Mesendoderm (in vitro differentiated cells): ENCODE data around the gene LY9.
"Not testable (repeated sequence)": the region's sequence is repeated elsewhere in the genome, so short reads cannot be mapped to it uniquely, and the experiment has no call there.

Experiments
- DNase-seq: peaks from one replicate; pipeline ENCODE4 v3.0.0; 2013
- H2AK5ac ChIP-seq: 2 replicates; pipeline ENCODE4 v1.6.1; 2013; ENCODE audit warnings: low read length, inconsistent platforms
- H2BK120ac ChIP-seq: 2 replicates; pipeline ENCODE4 v1.6.1; 2013; ENCODE audit warnings: low read depth, mild to moderate bottlenecking, low read length, moderate library complexity, mixed read lengths
- H2BK15ac ChIP-seq: replicated peaks from 2 replicates; pipeline ENCODE4 v1.6.1; 2013; ENCODE audit warnings: low read depth, mild to moderate bottlenecking, moderate library complexity
- H2BK5ac ChIP-seq: 2 replicates; pipeline ENCODE4 v1.6.1; 2013; ENCODE audit warnings: low read length, inconsistent platforms
- H3K18ac ChIP-seq: 2 replicates; pipeline ENCODE4 v1.6.1; 2013; ENCODE audit warnings: mild to moderate bottlenecking, low read length, mixed read lengths
- H3K23ac ChIP-seq: one replicate; pipeline ENCODE4 v1.6.1; 2013; ENCODE audit warnings: low read length
- H3K27ac ChIP-seq: 2 replicates; pipeline ENCODE4 v1.5.1; 2013; ENCODE audit warnings: low read depth, mild to moderate bottlenecking, inconsistent platforms, low read length, moderate library complexity
- H3K27me3 ChIP-seq: 2 replicates; pipeline ENCODE4 v1.6.1; 2013; ENCODE audit warnings: low read length, control low read depth, mild to moderate bottlenecking, inconsistent platforms; ENCODE audit not compliant: insufficient read depth, poor library complexity
- H3K36me3 ChIP-seq: 2 replicates; pipeline ENCODE4 v1.6.1; 2013; ENCODE audit warnings: low read length, inconsistent platforms; ENCODE audit not compliant: control insufficient read depth, insufficient read depth
- H3K4ac ChIP-seq: one replicate; pipeline ENCODE4 v1.6.1; 2013; ENCODE audit warnings: low read depth, mild to moderate bottlenecking, low read length, moderate library complexity
- H3K4me1 ChIP-seq: 2 replicates; pipeline ENCODE4 v1.6.1; 2013; ENCODE audit warnings: low read depth, low read length, inconsistent platforms; ENCODE audit not compliant: control insufficient read depth
- H3K4me2 ChIP-seq: 2 replicates; pipeline ENCODE4 v1.6.1; 2013; ENCODE audit warnings: low read length
- H3K4me3 ChIP-seq: 2 replicates; pipeline ENCODE4 v1.5.1; 2013; ENCODE audit warnings: mild to moderate bottlenecking, low read length
- H3K56ac ChIP-seq: one replicate; pipeline ENCODE4 v1.6.1; 2013; ENCODE audit warnings: low read length
- H3K79me1 ChIP-seq: 2 replicates; pipeline ENCODE4 v1.6.1; 2013; ENCODE audit warnings: low read length, inconsistent platforms
- H3K79me2 ChIP-seq: 2 replicates; pipeline ENCODE4 v1.6.1; 2013; ENCODE audit warnings: mild to moderate bottlenecking, low read length; ENCODE audit not compliant: control insufficient read depth, insufficient read depth
- H3K9ac ChIP-seq: 2 replicates; pipeline ENCODE4 v1.6.1; 2013; ENCODE audit warnings: low read length, inconsistent platforms
- H4K5ac ChIP-seq: one replicate; pipeline ENCODE4 v1.6.1; 2013; ENCODE audit warnings: low read length
- H4K8ac ChIP-seq: one replicate; pipeline ENCODE4 v1.6.1; 2013; ENCODE audit warnings: low read depth, mild to moderate bottlenecking, control low read depth, low read length, moderate library complexity
- WGBS: extraction: QIAGEN DNeasy Blood & Tissue Kit; methylation state at CpG from one replicate; pipeline ENCODE4 v1.1.7; 2013; ENCODE audit warnings: low lambda C conversion rate, missing lambda C conversion rate; ENCODE audit not compliant: insufficient coverage; ENCODE audit errors: extremely low coverage; 5-methylcytosine and 5-hydroxymethylcytosine counted together

The LY9 gene

DNA sequence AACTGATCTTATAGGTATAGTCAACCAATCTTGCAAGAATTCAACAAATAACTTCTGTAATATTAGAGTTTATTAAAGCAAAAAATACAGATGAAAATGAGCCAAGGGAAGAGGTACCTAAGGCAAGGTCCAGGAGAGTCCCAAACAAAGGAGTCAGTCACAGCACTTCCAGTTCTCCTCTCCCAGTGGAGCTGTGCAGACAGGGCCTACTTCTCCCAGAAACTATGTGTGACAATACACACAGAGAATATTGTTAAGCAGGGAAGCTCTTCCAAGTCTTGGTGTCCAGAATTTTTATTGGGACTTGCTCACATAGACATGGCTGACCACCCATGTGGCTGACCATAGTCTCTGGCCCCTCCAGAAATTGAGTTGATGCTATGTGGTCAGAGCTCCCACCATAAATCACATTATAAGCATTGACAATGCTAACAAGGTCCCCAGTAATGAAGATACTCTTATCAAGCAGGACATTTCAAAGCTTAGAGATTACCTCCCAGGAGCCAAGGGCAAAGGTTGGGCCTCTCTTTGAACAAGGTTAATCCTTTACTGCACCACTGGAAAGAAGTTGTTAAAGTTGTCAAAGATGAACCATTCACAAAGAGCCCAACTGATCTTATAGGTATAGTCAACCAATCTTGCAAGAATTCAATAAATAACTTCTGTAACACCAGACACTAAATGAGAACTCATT lies 70.2 kb downstream of the LY9 start:
- no peak overlapping the region for H3K9ac ChIP-seq

DNA sequence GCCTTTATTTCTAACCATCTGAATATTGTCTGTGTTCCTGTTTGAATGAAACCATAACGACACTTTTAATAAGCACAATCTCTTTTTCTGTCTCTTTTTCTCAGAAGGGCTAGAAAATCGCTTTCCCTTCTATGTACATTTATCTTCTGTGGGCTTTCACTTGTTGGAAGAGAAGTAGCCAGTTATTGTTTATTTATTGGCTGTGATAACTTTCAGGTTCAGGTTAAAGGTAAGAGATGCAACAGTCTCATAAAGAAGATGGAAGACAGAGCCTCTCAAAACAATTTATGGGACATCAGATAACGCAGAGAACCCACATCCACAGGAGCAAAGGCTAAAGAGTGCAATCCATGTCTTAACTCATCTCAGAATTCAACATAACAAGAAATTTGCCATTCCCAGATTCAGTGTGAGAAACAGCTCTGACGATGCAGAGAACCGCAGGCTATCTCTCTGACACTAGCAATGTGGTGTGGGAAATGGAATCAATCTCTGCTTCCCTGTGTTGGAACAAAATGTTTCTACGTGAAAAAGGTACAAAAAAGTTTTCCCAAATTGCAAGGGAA lies 70.8 kb downstream of the LY9 start:
- Histone ChIP-seq H3K4me2 (no peak overlapping the region), H3K56ac (no peak overlapping the region), H2BK120ac (no peak overlapping the region), H3K4ac (no peak overlapping the region), H3K18ac (no peak overlapping the region), H3K4me1 (no peaks in the 10 kb centered on the region), H3K4me3 (no peak overlapping the region), H4K8ac (no peak overlapping the region), H3K23ac (no peak overlapping the region), H4K5ac (no peak overlapping the region), H3K79me2 (no peaks in the 10 kb centered on the region), H3K36me3 (no peaks in the 10 kb centered on the region), H3K9ac (no peak overlapping the region), H3K27ac (no peak overlapping the region), H3K79me1 (no peaks in the 10 kb centered on the region), H2AK5ac (no peak overlapping the region), H2BK15ac (no peak overlapping the region), H3K27me3 (no peaks in the 10 kb centered on the region), H2BK5ac (no peak overlapping the region)
- no peak for DNase-seq
- WGBS, result no CpG with 5 or more reads among the region's 6 CpGs

More for the DNA sequence above, 70.2 kb downstream of the LY9 start:
- Histone ChIP-seq H3K4me1 (no peaks in the 10 kb centered on the region), H3K23ac (no peak overlapping the region), H4K8ac (no peak overlapping the region), H3K56ac (no peak overlapping the region), H4K5ac (no peak overlapping the region), H2BK5ac (no peak overlapping the region), H3K18ac (no peak overlapping the region), H3K79me1 (no peaks in the 10 kb centered on the region), H2AK5ac (no peak overlapping the region), H3K79me2 (no peaks in the 10 kb centered on the region), H3K36me3 (no peaks in the 10 kb centered on the region), H2BK15ac (no peak overlapping the region), H3K27ac (no peak overlapping the region), H3K4ac (no peak overlapping the region), H3K4me3 (no peak overlapping the region), H2BK120ac (no peak overlapping the region), H3K4me2 (no peak overlapping the region), H3K27me3 (no peaks in the 10 kb centered on the region)
- peak; percentile 17 for DNase-seq

- not testable (repeated sequence) for H2BK5ac ChIP-seq, H3K79me2 ChIP-seq, H3K4me1 ChIP-seq, H2BK120ac ChIP-seq, H3K27ac ChIP-seq, H2AK5ac ChIP-seq, DNase-seq, H3K79me1 ChIP-seq, H3K9ac ChIP-seq, H4K8ac ChIP-seq, H3K27me3 ChIP-seq, H3K4me3 ChIP-seq, H3K4me2 ChIP-seq, H2BK15ac ChIP-seq, H3K56ac ChIP-seq, H4K5ac ChIP-seq, H3K4ac ChIP-seq, H3K36me3 ChIP-seq, H3K18ac ChIP-seq, H3K23ac ChIP-seq
- whole genome bisulfite sequencing, result no CpG with 5 or more reads among the region's 4 CpGs
Observed at GRCh38 chr1:160867651-160868050, 71.7 kb downstream of the LY9 start.

- H2BK120ac ChIP-seq, result no peak overlapping the region
- H4K8ac ChIP-seq, result no peak overlapping the region
- WGBS, result no CpG with 5 or more reads among the region's 3 CpGs
- H3K4ac ChIP-seq, result no peak overlapping the region
- H3K56ac ChIP-seq, result no peak overlapping the region
- no peaks in the 10 kb centered on the region for H3K27me3 ChIP-seq
- no peaks in the 10 kb centered on the region for H3K79me2 ChIP-seq
- H4K5ac ChIP-seq, result no peak overlapping the region
- H3K9ac ChIP-seq, result no peak overlapping the region
- no peak overlapping the region for H2BK5ac ChIP-seq
- no peak overlapping the region for H3K4me2 ChIP-seq
- H2BK15ac ChIP-seq, result no peak overlapping the region
- no peak overlapping the region for H3K27ac ChIP-seq
- no peak overlapping the region for H2AK5ac ChIP-seq
- H3K18ac ChIP-seq, result no peak overlapping the region
- H3K4me1 ChIP-seq, result no peaks in the 10 kb centered on the region
- no peaks in the 10 kb centered on the region for H3K79me1 ChIP-seq
- no peaks in the 10 kb centered on the region for H3K36me3 ChIP-seq
- no peak overlapping the region for H3K23ac ChIP-seq
- DNase-seq, result no peak
- no peak overlapping the region for H3K4me3 ChIP-seq
Observed at GRCh38 chr1:160868141-160868540, 72.2 kb downstream of the LY9 start.

- no peak overlapping the region for H3K4me2 ChIP-seq
- no peak overlapping the region for H2BK5ac ChIP-seq
- no peak overlapping the region for H3K4me3 ChIP-seq
- no peak overlapping the region for H3K27ac ChIP-seq
- H2AK5ac ChIP-seq, result no peak overlapping the region
- H3K4me1 ChIP-seq, result no peaks in the 10 kb centered on the region
- H3K36me3 ChIP-seq, result no peaks in the 10 kb centered on the region
- H3K79me2 ChIP-seq, result no peaks in the 10 kb centered on the region
- no peak overlapping the region for H3K23ac ChIP-seq
- H3K4ac ChIP-seq, result no peak overlapping the region
- no peaks in the 10 kb centered on the region for H3K79me1 ChIP-seq
- no peak overlapping the region for H2BK120ac ChIP-seq
- H3K9ac ChIP-seq, result no peak overlapping the region
- H3K27me3 ChIP-seq, result no peaks in the 10 kb centered on the region
- no peak overlapping the region for H3K18ac ChIP-seq
- DNase-seq, result no peak
- H4K8ac ChIP-seq, result no peak overlapping the region
- H4K5ac ChIP-seq, result no peak overlapping the region
- H2BK15ac ChIP-seq, result no peak overlapping the region
- H3K56ac ChIP-seq, result no peak overlapping the region
- no CpG with 5 or more reads among the region's 3 CpGs for WGBS
Observed at GRCh38 chr1:160874935-160875334, 79.0 kb downstream of the LY9 start.

DNA sequence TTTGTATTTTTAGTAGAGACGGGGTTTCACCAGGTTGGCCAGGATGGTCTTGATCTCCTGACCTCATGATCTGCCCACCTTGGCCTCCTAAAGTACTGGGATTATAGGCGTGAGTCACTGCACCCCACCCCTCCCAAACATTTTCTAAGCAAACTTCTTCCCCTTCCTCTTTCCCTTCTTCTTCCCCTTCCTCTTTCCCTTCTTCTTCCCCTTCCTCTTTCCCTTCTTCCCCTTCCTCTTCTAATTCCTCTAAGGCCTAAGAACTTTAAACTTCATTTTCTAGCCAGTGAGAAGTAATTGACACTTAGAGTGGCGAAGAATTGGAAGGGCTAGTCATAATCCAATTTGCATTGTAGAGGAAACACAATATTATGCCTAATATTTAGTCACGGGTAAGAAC lies 79.6 kb downstream of the LY9 start:
- not testable (repeated sequence) for H3K27ac ChIP-seq, H3K18ac ChIP-seq, H2AK5ac ChIP-seq, H3K4me1 ChIP-seq, DNase-seq, H2BK15ac ChIP-seq, H3K56ac ChIP-seq, H3K36me3 ChIP-seq, H3K4me3 ChIP-seq, H3K23ac ChIP-seq, H2BK5ac ChIP-seq, H3K79me1 ChIP-seq, H3K27me3 ChIP-seq, H4K5ac ChIP-seq, H3K4ac ChIP-seq, H2BK120ac ChIP-seq, H3K79me2 ChIP-seq, H4K8ac ChIP-seq, H3K4me2 ChIP-seq, H3K9ac ChIP-seq
- no CpG with 5 or more reads among the region's 4 CpGs for WGBS
